Fibroblast of skin of back (primary cell): Measurements from ENCODE around the gene COL9A2.

ENCODE experiments used
- DNase-seq: peaks from one replicate; pipeline ENCODE4 v3.0.0-alpha.2; 2013

COL9A2 gene

DNA sequence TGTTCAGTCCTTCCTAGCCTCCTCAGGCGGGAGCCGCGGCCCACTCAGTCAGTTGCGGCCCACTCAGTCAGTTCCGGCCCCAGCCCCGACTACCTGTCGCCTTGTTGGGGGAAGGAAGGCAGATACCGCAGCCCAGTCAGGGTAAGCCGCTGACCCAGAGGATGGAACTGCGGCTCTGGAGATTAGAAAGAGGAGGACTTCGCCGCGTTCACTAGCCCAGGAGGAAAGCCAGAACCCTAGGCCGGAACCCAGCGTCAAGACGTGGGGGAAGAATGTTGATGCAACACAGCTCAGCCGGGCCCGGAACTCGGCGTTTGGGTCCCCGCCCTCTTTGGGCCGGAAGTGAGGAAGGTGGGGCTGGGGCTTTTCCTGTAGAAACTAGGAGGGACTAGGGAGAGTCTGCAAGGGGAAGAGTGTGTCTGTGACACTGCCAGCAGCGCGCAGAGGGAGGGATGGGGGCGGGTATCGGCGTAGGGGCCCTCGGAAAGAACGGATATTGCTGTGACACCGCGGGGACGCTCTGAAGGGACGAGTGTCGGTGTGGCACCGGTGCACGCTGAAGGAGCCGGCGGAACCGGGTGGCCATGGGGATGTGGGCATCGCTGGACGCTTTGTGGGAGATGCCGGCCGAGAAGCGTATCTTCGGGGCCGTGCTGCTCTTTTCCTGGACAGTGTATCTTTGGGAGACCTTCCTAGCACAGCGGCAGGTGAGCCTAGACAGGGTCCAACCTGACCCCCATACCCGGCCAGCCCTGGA, 59.2 kb downstream of the COL9A2 start, which contains the start of gene ZMPSTE24:
Gene ZMPSTE24 (plus strand): TSS at position 549 of the 757 bp plus-strand sequence. CDS start 36 bp downstream, at position 585.
- DNase-seq = peak; percentile 99

DNA sequence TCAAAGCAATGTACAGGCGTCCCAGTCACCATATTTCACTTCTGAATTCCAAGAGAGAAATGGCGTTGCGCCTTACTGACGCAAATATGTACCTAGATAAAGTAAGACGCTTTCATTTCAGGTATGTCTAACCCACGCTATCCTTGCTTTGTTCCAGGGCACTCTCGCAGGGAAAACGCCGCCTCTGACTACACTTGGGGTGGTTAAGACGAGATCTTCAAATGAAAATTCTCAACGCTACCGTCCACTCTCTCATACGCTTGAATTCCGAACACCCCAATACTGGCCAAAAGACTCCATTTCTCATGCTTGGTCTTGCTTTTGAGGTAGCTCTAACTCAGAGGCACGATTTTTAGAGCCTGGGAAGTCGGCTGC, 59.8 kb downstream of the COL9A2 start:
- DNase-seq = no peak

DNA sequence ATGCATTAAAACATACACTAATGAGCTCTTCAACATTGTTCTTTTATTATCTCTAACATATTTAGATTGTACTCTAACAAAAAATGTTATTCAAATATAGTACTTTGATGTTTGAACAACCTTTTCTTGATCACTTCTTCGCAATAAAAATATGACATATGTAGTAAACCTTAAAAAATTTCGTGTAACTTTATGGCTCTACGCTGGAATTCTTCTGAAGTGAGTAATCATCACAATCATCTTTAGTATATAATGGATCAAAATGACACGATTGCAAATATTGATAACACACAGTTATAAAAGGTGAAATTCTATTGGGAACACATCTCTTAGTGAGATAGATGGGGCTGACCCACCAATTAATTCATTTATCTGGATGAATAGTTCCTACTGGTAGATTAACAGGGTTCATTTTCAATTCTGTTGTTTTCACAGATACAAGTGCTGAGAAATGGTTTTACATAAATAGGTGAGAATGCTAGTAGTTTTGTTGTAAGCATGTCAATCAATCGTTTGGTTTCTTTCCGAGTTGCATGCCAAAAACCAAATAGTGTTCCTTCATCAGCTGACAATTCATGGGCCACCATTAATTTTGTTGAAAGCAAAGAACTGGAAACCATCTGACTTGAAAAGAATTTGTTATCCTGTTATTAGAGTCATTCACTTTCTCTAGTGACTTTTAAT, 60.5 kb downstream of the COL9A2 start:
- no peak for DNase-seq

DNA sequence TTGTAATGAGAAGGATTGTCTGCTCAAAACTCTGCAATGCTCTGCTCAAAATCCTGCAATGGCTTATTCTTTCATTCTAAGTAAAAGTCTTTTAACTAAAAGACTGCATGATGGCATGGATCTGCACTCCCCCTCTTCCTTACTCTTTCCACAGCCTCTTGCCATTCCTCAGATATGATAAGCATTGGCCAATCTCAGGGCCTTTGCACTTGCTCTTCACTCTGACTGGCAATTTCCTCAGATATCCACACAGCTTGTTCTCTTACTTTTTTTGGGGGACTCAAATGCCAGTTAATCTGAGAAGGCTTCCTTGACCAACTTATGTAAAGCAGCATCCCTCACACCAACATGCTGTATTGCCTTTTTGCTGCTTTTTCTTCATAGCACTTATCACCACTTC, 61.9 kb downstream of the COL9A2 start:
- no peak for DNase-seq

DNA sequence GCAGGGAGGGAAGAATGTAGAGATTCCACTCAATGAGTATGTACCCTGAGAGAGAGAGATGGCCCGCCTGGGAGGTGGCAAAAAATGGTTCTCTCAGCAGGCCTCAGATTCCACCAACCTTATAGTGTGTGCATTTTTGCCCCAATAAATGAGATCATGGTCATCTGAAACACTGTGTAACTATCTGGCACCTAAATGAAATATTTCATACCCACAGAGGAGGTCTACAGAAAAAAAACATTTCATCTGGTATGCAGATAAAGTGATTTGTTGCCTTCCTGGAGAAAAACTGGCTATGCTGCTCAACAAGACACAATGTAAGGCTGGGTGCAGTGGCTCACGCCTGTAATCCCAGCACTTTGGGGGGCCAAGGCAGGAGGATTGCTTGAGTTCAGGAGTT, 64.5 kb downstream of the COL9A2 start:
- peak; percentile 20 for DNase-seq

DNA sequence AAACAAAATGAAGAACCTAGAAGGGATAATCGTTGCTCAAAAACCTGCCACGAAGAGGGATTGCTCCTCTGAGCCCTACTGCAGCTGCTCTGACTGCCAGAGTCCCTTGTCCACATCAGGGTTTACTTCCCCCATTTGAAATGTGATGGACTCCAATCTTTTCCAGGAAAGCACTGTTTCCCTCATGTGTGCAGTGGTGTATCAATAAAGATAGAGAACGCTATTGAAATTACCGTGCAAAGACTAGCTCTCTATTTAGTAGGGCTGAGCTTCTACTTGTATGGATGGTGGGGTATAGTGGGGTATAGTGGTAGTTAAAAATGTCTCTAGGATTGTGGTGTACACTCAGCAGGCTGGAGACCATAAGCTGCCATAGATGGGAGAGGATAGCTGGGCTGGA, 65.6 kb downstream of the COL9A2 start:
- DNase-seq = no peak
